ENCODE data around the gene SLC7A1.

- no peak for TF ChIP-seq CTCF (IDR thresholded peaks at IDR 0.05; ENCODE audit: insufficient read depth, low read length, poor library complexity, severe bottlenecking)
- TF ChIP-seq EZH2phosphoT487 (conservative IDR thresholded peaks at IDR 0.05; ENCODE audit: low read length), result no peak
Observed at GRCh38 chr13:29567411-29567810, 28.1 kb downstream of the SLC7A1 start.
